Measurements from ENCODE around the gene FRYL.

The FRYL gene

GRCh38 chr4:48602763-48603162, 177.3 kb downstream of the FRYL start:
- no peak for DNase-seq

DNA sequence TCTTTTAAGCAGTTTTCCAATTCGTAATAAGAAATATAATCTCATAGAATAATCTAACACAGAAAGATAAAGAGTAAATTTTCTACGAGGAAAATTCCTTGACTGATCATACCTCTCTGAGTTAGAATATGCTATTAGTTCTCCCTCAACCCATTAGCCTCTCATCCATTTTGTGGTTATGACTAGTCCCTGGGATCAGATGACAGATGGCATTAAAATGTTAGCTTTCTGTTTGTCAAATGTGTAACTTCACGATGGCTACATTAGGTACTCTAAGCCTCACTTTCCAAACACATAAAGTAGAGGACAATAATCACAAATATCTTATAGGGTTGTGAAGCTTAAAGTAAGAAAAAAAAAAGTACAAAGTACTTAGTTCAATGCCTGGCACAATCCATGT, 177.9 kb downstream of the FRYL start:
- DNase-seq, result no peak

GRCh38 chr4:48596336-48596735, 183.7 kb downstream of the FRYL start:
- no peak for DNase-seq

DNA sequence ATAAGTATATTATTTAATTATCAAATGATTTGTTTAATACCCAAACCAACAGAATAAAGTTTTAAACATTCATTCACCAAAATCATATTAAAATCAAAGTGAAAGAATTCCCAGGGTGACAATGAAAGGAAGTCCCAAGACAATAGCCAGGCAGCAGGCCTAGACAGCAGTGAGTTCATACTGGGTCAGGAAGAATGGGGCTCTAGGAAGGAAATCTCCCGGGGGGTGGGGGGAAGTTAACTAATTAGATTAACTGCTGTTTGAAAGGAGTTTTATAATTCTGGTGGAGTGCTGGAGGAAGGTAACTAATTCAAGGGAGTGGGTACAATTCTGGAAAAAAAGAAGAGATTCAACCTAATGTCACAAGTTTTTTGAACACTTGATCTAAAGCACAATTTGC, 185.9 kb downstream of the FRYL start:
- no peak for DNase-seq

- no peak for DNase-seq
Observed at GRCh38 chr4:48591372-48591771, 188.7 kb downstream of the FRYL start.

DNA sequence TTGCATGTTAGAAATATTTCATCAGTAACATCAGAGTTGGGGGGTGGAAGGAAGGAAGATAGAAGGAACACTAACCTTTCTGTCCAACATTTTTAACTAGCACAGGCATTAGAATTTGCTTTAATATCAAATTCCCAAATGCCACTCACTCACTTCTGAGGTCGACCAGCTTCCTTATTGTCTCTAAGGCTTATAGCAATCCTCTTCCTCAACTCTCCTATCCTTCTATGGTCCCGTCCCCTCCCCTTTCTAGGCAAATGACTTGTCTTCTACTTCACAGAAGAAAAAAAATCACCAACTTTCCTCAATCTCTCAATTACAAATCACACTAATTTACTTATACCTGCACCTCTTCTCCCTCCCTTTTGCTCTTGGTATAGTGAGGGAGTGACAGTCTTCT, 189.2 kb downstream of the FRYL start:
- DNase-seq, result no peak

DNA sequence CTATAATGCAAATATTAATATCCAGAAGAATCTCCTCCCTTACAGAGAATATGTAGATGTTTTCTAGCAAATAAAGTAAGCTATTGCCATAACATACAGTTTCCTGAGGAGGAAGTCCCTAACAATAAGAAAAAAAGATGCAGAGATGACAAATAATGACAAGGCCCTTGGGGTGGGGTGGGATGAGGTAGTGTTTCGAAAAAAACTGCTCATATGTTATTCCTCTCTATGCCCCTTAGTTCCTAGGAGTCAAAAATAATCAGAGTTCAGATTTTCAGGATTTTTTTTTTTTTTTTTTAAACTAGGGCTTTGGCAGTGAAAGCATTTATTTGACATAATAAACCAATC, 191.0 kb downstream of the FRYL start:
- DNase-seq, result peak; percentile 74

DNA sequence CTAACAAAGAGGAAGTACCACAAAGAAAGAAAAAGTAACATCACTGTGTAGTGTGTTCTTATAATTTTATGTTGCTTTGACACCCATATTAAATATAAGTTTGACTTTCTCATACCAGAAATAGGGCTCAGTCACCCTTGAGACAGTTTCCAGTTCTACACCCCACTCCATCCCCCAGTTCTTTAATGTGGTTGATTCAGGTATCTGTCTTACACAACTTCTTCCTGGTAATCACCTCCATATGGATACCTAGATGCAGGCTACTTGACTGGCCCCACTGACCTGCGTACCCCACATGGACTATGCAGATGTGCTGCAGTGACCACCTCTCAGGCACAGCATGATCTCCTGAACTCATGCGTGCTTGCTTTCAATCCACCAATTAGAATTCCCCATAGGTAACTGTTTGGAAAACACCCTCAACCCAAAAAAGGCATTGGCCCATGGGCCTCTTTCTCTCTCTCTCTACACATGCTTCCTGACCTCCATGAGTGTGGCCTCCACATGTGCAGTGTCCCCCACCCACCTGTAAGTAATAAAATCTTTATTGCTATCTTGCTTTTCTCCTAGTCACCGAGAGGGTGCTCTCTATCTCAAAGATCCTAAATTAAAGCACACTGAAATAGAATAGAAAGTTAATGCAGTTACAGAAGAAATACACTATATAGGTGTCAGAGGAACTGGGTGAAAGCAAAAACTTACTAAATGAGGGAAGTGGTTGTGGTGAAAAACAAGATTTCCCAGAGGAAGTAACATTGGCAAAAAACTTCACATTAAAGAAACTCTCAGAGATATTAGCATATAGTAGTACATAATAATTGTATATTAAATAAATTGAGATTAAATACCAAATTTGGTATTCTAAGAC, 191.6 kb downstream of the FRYL start:
- DNase-seq, result peak; percentile 76

GRCh38 chr4:48585401-48585800, 194.7 kb downstream of the FRYL start:
- DNase-seq, result no peak

GRCh38 chr4:48578132-48578968, 201.7 kb downstream of the FRYL start:
- peak; percentile 84 for DNase-seq

- no peak for DNase-seq
Observed at GRCh38 chr4:48575964-48576363, 204.1 kb downstream of the FRYL start.

GRCh38 chr4:48571471-48571870, 208.6 kb downstream of the FRYL start:
- DNase-seq, result no peak

- DNase-seq, result peak; percentile 27
Observed at GRCh38 chr4:48570646-48571220, 209.3 kb downstream of the FRYL start.

DNA sequence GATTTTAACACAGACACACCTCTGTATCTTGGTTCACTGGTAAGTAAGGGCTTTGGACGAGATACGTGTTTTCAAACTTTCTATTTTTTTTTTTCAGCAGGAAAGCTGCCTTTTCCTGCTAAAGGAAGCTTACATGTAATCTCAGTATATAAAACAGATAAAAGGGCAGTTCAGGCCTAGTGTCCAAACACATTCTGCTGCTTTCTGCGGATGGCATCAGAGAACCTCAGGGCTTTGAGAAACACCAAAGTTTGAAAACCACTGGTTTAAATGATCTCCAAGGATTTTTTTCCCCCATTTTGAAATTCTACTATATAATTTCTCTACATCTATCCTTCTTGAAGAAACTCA, 214.1 kb downstream of the FRYL start:
- DNase-seq, result no peak

DNA sequence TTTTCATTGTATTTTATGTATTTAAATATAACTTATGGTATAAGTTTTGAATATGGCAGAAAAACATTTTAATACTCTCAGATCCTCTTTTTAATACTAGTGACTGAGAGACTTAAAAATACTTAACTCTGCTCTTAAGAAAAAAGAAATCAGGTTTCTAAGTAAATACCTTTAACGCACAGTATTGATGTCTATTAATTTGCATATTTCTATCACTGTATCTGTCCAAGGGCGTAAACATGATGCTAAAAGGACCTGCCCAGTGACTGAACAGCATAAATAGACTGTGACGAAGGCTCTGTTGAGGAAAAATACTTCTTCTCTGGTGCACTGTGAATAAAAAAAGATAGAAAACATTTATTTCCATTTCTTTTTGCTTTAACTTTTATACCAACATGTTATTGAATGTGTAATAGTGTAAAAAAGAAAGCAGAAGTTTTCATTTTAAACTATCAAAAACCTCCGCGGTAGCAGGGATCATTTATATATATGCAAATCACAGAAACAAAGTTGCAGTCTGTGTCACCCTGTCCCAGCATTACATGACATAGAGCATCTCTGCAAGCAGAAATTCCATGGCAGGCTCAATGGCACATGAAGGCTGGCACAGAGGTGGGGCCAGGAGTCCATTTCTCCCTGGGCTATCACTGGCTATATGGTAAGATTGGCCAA, 214.6 kb downstream of the FRYL start:
- no peak for DNase-seq

GRCh38 chr4:48564151-48564550, 215.9 kb downstream of the FRYL start:
- DNase-seq, result no peak

- DNase-seq, result no peak
Observed at GRCh38 chr4:48558819-48559218, 221.3 kb downstream of the FRYL start.

GRCh38 chr4:48558026-48558425, 222.1 kb downstream of the FRYL start:
- no peak for DNase-seq

GRCh38 chr4:48557478-48557877, 222.6 kb downstream of the FRYL start:
- DNase-seq, result no peak

GRCh38 chr4:48556268-48556667, 223.8 kb downstream of the FRYL start:
- DNase-seq, result no peak

DNA sequence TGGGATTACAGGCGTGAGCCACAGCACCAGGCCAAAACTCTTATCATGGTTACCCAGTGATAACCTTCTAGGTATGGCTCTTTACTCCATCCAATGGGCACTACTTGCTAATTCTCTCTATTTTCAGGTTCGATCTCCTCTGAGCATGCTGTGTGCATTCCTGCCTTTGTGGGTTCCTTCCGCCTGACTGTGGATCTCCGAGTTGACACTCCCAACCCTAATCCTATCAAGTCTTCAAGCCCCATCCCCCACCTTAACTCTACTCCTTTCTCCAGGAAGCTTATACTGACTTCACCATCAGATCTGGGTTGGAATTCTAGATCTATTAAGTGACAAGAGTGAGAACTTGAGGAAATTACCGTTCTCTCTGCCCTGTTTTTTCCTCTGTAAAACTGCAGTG, 225.5 kb downstream of the FRYL start:
- no peak for DNase-seq

- DNase-seq, result no peak
Observed at GRCh38 chr4:48553720-48554119, 226.4 kb downstream of the FRYL start.

- peak; percentile 7 for DNase-seq
Observed at GRCh38 chr4:48546336-48546735, 233.7 kb downstream of the FRYL start.
